HCT116 (cell line): ENCODE data around the gene LYSET. TPM values are rescaled to one million over a fixed set of nuclear protein-coding genes. Genes with fewer than 3 reads are reported as not detected.

Source experiments
- ATAC-seq: fragments of 200-7000 bp; cut with Tn5 transposase; 2 replicates; pipeline ENCODE4 v1.9.1; 2020; ENCODE audit warnings: mild to moderate bottlenecking, moderate library complexity
- BruUV-seq: library from RNA; stranded (reverse); fragments of 400-500 nt; replicated peaks from 2 replicates; lab custom pipeline; 2021; lab: Mats Ljungman, UMichigan
- CTCF ChIA-PET: fragments of 300-600 bp; sonication (Branson Sonifier 250); formaldehyde crosslinking; loops from one replicate; lab custom pipeline; 2021; ENCODE audit warnings: antibody characterized with exemption; lab: Charles Lee
- POLR2A ChIA-PET: fragments of 300-600, 350-600 bp; sonication (Branson Sonifier 250); formaldehyde crosslinking; loops from one replicate; lab custom pipeline; 2021; ENCODE audit warnings: antibody characterized with exemption; lab: Charles Lee
- RAD21 ChIA-PET, 2 experiments: fragments of 300-600 bp; sonication (Branson Sonifier 250); formaldehyde crosslinking; loops; one replicate each; lab custom pipeline; 2023; ENCODE audit warnings: low total read pairs in 2 of 2; ENCODE audit not compliant: uncharacterized antibody in 2 of 2, unreplicated experiment in 2 of 2, low non-redundant PET in 1 of 2; lab: Charles Lee
- DNase-seq: peaks from one replicate; pipeline ENCODE4 v3.0.0-alpha.2; 2010; ENCODE audit warnings: low read depth, low spot score
- H2AFZ ChIP-seq: fragments of 200-600 bp; shearing (Covaris generic), sonication (generic); 2 replicates; pipeline ENCODE4 v1.6.1; 2017; ENCODE audit warnings: low read depth, mixed run types, mixed read lengths, antibody characterized with exemption, low read length; ENCODE audit not compliant: poor library complexity, severe bottlenecking
- H3K27ac ChIP-seq: 2 replicates; pipeline ENCODE4 v1.5.1; 2012; ENCODE audit warnings: low read depth, low read length
- H3K27me3 ChIP-seq: fragments of 200-600 bp; sonication (generic); 2 replicates; pipeline ENCODE4 v1.6.1; 2016; ENCODE audit warnings: mixed run types, low read length, mixed read lengths; ENCODE audit not compliant: insufficient read depth
- H3K36me3 ChIP-seq, 2 experiments: fragments of 200-500 bp in 1 of 2; fragments of 200-600 bp in 1 of 2; sonication (Bioruptor generic) in 1 of 2; sonication (generic) in 1 of 2; 2 replicates each; pipeline versions ENCODE4 v1.5.1 to v1.6.1; 2014 to 2016; ENCODE audit warnings: low read length in 2 of 2, inconsistent platforms in 1 of 2, mixed read lengths in 1 of 2, mixed run types in 1 of 2; ENCODE audit not compliant: insufficient read depth in 2 of 2, control insufficient read depth in 1 of 2
- H3K4me1 ChIP-seq, 2 experiments: fragments of 200-600 bp in 1 of 2; sonication (generic) in 1 of 2; 2 replicates each; pipeline versions ENCODE4 v1.5.1 to v1.6.1; 2012 to 2017; ENCODE audit warnings: low read length in 2 of 2, inconsistent platforms in 1 of 2, mild to moderate bottlenecking in 1 of 2, mixed read lengths in 1 of 2, mixed run types in 1 of 2, moderate library complexity in 1 of 2; ENCODE audit not compliant: insufficient read depth in 2 of 2, control insufficient read depth in 1 of 2
- H3K4me2 ChIP-seq: fragments of 200-600 bp; sonication (generic); 2 replicates; pipeline ENCODE4 v1.6.1; 2017; ENCODE audit warnings: mixed run types, low read length, mixed read lengths
- H3K4me3 ChIP-seq, 2 experiments: fragments of 200-600 bp in 1 of 2; sonication (generic) in 1 of 2; replicated peaks in 1 of 2; 2 replicates each; pipeline ENCODE4 v1.5.1; 2011 to 2016; ENCODE audit warnings: low read length in 2 of 2, control low read depth in 1 of 2, low read depth in 1 of 2, mild to moderate bottlenecking in 1 of 2, mixed read lengths in 1 of 2, mixed run types in 1 of 2
- H3K79me2 ChIP-seq: fragments of 200-600 bp; sonication (generic); 2 replicates; pipeline ENCODE4 v1.6.1; 2017; ENCODE audit warnings: mild to moderate bottlenecking, mixed run types, low read length, moderate library complexity, mixed read lengths; ENCODE audit not compliant: insufficient read depth
- H3K9ac ChIP-seq: fragments of 200-600 bp; sonication (generic); 2 replicates; pipeline ENCODE4 v1.6.1; 2016; ENCODE audit warnings: low read length, mixed read lengths
- H3K9me2 ChIP-seq: fragments of 200-600 bp; sonication (generic), shearing (Covaris generic); 2 replicates; pipeline ENCODE4 v1.6.1; 2017; ENCODE audit warnings: mixed run types, mild to moderate bottlenecking, moderate library complexity; ENCODE audit not compliant: insufficient read depth
- H3K9me3 ChIP-seq, 2 experiments: fragments of 200-500 bp in 1 of 2; fragments of 200-600 bp in 1 of 2; sonication (Bioruptor generic) in 1 of 2; sonication (generic) in 1 of 2; 2 replicates each; pipeline ENCODE4 v1.6.1; 2014 to 2017; ENCODE audit warnings: low read length in 2 of 2, mixed read lengths in 2 of 2, inconsistent platforms in 1 of 2, low read depth in 1 of 2, mild to moderate bottlenecking in 1 of 2, mixed run types in 1 of 2, moderate library complexity in 1 of 2; ENCODE audit not compliant: control insufficient read depth in 1 of 2, insufficient read depth in 1 of 2
- H4K20me1 ChIP-seq: fragments of 200-600 bp; sonication (generic), shearing (Covaris generic); 2 replicates; pipeline ENCODE4 v1.6.1; 2017; ENCODE audit warnings: mixed run types, mild to moderate bottlenecking, moderate library complexity; ENCODE audit not compliant: insufficient read depth
- CEBPB ChIP-seq: IDR thresholded peaks from 2 replicates; pipeline ENCODE4 v1.6.1; 2012; ENCODE audit warnings: low read depth
- EGR1 ChIP-seq: IDR thresholded peaks from 2 replicates; pipeline ENCODE4 v1.6.1; 2012; ENCODE audit warnings: low read depth
- EZH2 ChIP-seq: fragments of 200-600 bp; sonication (generic); IDR thresholded peaks from 2 replicates; pipeline ENCODE4 v1.6.1; 2017; ENCODE audit warnings: antibody characterized with exemption, mixed run types
- EZH2phosphoT487 ChIP-seq: fragments of 200-600 bp; IDR thresholded peaks from 2 replicates; pipeline ENCODE4 v1.6.1; 2018; ENCODE audit warnings: antibody characterized with exemption, borderline replicate concordance
- FOSL1 ChIP-seq: IDR thresholded peaks from 2 replicates; pipeline ENCODE4 v1.6.1; 2012; ENCODE audit warnings: low read depth
- JUND ChIP-seq: IDR thresholded peaks from 2 replicates; pipeline ENCODE4 v1.6.1; 2012
- POLR2A ChIP-seq: IDR thresholded peaks from 2 replicates; pipeline ENCODE4 v1.7.0; 2011; ENCODE audit warnings: borderline replicate concordance; ENCODE audit not compliant: insufficient read depth, insufficient read length; ENCODE audit errors: extremely low read depth
- POLR2AphosphoS5 ChIP-seq: IDR thresholded peaks from 2 replicates; pipeline ENCODE4 v1.6.1; 2011; ENCODE audit warnings: mild to moderate bottlenecking, low read depth, low read length, moderate library complexity
- RAD21 ChIP-seq: IDR thresholded peaks from 2 replicates; pipeline ENCODE4 v1.6.1; 2012; ENCODE audit warnings: low read depth, mild to moderate bottlenecking
- SP1 ChIP-seq: IDR thresholded peaks from 2 replicates; pipeline ENCODE4 v1.6.1; 2012; ENCODE audit warnings: low read depth
- SRF ChIP-seq: IDR thresholded peaks from 2 replicates; pipeline ENCODE4 v1.6.1; 2012; ENCODE audit warnings: low read depth
- YY1 ChIP-seq: IDR thresholded peaks from 2 replicates; pipeline ENCODE4 v1.6.1; 2011; ENCODE audit warnings: low read length, low read depth, moderate library complexity, mild to moderate bottlenecking; ENCODE audit not compliant: insufficient replicate concordance; ENCODE audit errors: extremely low read depth
- ZBTB33 ChIP-seq: IDR thresholded peaks from 2 replicates; pipeline ENCODE4 v1.6.1; 2011; ENCODE audit warnings: mild to moderate bottlenecking, low read length, moderate library complexity; ENCODE audit not compliant: insufficient replicate concordance; ENCODE audit errors: extremely low read depth
- ZFX ChIP-seq: fragments of 450-650 bp; IDR thresholded peaks from 2 replicates; pipeline ENCODE4 v1.6.1; 2017
- ZNF274 ChIP-seq: fragments of 200-500 bp; sonication (Bioruptor generic); IDR thresholded peaks from 2 replicates; pipeline ENCODE4 v1.6.1; 2014; ENCODE audit warnings: mild to moderate bottlenecking, low read depth, low read length, inconsistent platforms
- intact Hi-C: fragments of 100-400 bp; cut with micrococcal nuclease; formaldehyde crosslinking; loops from 2 replicates; pipeline ENCODE4 v1.10.0; 2022
- total RNA-seq: library from RNA; stranded (reverse); gene quantifications from one replicate; pipeline ENCODE4 v1.2.1, GENCODE V29; 2021; ENCODE audit not compliant: unreplicated experiment

LYSET gene
- total RNA-seq, 1 experiment from 2014 or later = 19.5 TPM

- H3K27me3 ChIP-seq = no peaks in the 10 kb centered on the region
- no peak overlapping the region for H2AFZ ChIP-seq
- H3K27ac ChIP-seq = no peak overlapping the region
- ChIA-PET CTCF (interaction anchor here (1.5 kb wide), 1 partner anchor 37 kb away, joined by 3 read pairs; no protein-coding TSS in a partner anchor), RAD21 (interaction anchor here in 1 of 2 experiments (0.6 kb wide), 1 partner anchor 11 kb away, joined by 4 read pairs; no protein-coding TSS in a partner anchor), POLR2A (no interaction called here)
- H3K4me2 ChIP-seq = no peak overlapping the region
- H3K4me1 ChIP-seq = no peaks in the 10 kb centered on the region
- no peaks in the 10 kb centered on the region for H3K9me3 ChIP-seq
- no peak for ATAC-seq
- H3K79me2 ChIP-seq = no peaks in the 10 kb centered on the region
- no peak for DNase-seq
- no peaks in the 10 kb centered on the region for H3K36me3 ChIP-seq
- no peaks in the 10 kb centered on the region for H4K20me1 ChIP-seq
- H3K9me2 ChIP-seq = no peaks in the 10 kb centered on the region
- H3K4me3 ChIP-seq = no peak overlapping the region
- intact Hi-C loops = no loop called here
- TF ChIP-seq FOSL1 = no peak
- TF ChIP-seq ZNF274 = no peak
- TF ChIP-seq JUND = no peak
- TF ChIP-seq POLR2A = no peak
- TF ChIP-seq EGR1 = no peak
- TF ChIP-seq ZFX = no peak
- no peak for TF ChIP-seq RAD21
- TF ChIP-seq EZH2 = no peak
- no peak for TF ChIP-seq SRF
- no peak for TF ChIP-seq SP1
- no peak for TF ChIP-seq ZBTB33
- no peak for TF ChIP-seq CEBPB
- TF ChIP-seq EZH2phosphoT487 = no peak
- TF ChIP-seq YY1 = no peak
- no peak for TF ChIP-seq POLR2AphosphoS5
- H3K9ac ChIP-seq = no peak overlapping the region
- no TSS peak for BruUV-seq
Measured at GRCh38 chr14:93150227-93151208, 34.6 kb upstream of the LYSET start.
